Posterior vena cava (tissue), 2 donors: ENCODE results near the gene ZIC1. TPM values are rescaled to one million over a fixed set of nuclear protein-coding genes. Genes with fewer than 3 reads are reported as not detected.

Experiments used
- DNase-seq: peaks from one replicate; pipeline ENCODE4 v3.0.0-alpha.2; 2020; ENCODE audit warnings: low spot score
- intact Hi-C, 2 donors: fragments of 100-400 bp; cut with DNase I; formaldehyde crosslinking; loops; one replicate each; pipeline versions ENCODE4 v1.14.1 to v1.14.2; 2022 to 2023
- total RNA-seq, 2 donors: library from RNA; stranded (reverse); fragmentation: NEBNext Ultra II Directional; extraction: Animal tissue kit (Norgen Biotek cat#: 25700); gene quantifications; one replicate each; pipeline ENCODE4 v1.2.1, GENCODE V29; 2021
- donor health status: DM: yes; HTN: yes; CAD: no.
- donor health status: DM: yes; HTN: yes; CAD: no.

The ZIC1 gene
- total RNA-seq, 2 donors from 2014 or later: 7.5 to 8.7 TPM

DNA sequence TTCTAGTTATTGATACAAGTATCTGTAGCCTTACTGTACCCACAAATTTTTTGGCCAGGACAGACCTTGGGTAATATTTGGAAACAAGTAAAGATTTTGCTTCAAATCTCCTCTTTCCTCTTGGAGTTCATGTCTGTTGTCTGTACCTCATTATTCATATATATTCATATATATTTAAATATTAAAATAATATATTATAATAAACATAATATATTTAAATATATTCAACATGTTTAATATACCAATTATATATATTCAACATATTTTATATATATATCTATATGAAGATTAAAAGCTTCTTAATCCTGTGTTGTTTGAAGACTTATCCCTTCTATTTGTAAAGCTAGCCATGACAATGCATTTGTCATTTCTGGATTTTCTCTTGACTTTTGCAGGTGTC lies 38.1 kb downstream of the ZIC1 start:
- intact Hi-C loops: no loop called here
- DNase-seq: no peak

- intact Hi-C loops: no loop called here
- no peak for DNase-seq
Measured at GRCh38 chr3:147449669-147450068, 40.5 kb downstream of the ZIC1 start.

- DNase-seq: no peak
- intact Hi-C loops: no loop called here
Measured at GRCh38 chr3:147458995-147459704, 50.0 kb downstream of the ZIC1 start.

DNA sequence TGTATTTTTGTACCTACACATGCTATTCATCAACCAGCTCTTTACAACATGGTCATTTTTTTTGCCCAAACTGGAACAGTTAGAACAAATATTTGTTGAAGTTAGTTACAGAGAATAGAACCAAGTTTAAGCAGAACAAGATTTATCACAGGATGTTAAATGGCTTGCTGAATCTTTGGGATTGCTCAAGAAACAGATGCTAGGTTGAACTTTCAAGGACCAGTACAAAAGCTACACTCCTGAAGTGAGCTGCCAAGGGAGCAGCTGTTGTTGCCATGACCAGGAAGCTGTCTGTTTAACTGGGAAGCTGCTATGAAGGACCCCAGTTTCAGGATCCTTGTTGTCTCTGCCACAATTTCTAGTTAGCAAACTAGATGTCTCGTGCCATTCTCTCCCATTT lies 53.7 kb downstream of the ZIC1 start:
- intact Hi-C loops: no loop called here
- DNase-seq: no peak

Other genes starting within 250 kb of the ZIC1 start
- 1 to 10 TPM; 1.8 to 3.0 TPM for gene ZIC4, start 2.8 kb upstream of the ZIC1 start, total RNA-seq